Endothelial cell of umbilical vein (primary cell): Measurements from ENCODE around the gene SLC8A2.

Experiments used
- EZH2 ChIP-seq: IDR thresholded peaks from 2 replicates; pipeline ENCODE4 v1.6.1; 2012; ENCODE audit warnings: borderline replicate concordance, low read depth, mild to moderate bottlenecking, moderate library complexity, low read length, inconsistent platforms; ENCODE audit not compliant: severe bottlenecking
- MYC ChIP-seq: IDR thresholded peaks from one replicate; pipeline ENCODE4 v1.6.1; 2011; ENCODE audit warnings: mild to moderate bottlenecking, low read depth, low read length
- POLR2AphosphoS5 ChIP-seq: IDR thresholded peaks from 2 replicates; pipeline ENCODE4 v1.6.1; 2012; ENCODE audit warnings: low read depth, mild to moderate bottlenecking, control low read depth, low read length, moderate library complexity; ENCODE audit not compliant: insufficient read depth
- TF ChIP-seq, protein P1 (sequence below), 2 donors: IDR thresholded peaks; 1 replicate in 1 of 2; 2 replicates in 1 of 2; pipeline ENCODE4 v1.5.1; 2011; ENCODE audit warnings: low read length in 2 of 2, mild to moderate bottlenecking in 2 of 2, moderate library complexity in 2 of 2, control low read depth in 1 of 2, inconsistent platforms in 1 of 2, low read depth in 1 of 2; ENCODE audit not compliant: insufficient read depth in 1 of 2; ENCODE audit errors: extremely low read depth in 1 of 2

DNA sequence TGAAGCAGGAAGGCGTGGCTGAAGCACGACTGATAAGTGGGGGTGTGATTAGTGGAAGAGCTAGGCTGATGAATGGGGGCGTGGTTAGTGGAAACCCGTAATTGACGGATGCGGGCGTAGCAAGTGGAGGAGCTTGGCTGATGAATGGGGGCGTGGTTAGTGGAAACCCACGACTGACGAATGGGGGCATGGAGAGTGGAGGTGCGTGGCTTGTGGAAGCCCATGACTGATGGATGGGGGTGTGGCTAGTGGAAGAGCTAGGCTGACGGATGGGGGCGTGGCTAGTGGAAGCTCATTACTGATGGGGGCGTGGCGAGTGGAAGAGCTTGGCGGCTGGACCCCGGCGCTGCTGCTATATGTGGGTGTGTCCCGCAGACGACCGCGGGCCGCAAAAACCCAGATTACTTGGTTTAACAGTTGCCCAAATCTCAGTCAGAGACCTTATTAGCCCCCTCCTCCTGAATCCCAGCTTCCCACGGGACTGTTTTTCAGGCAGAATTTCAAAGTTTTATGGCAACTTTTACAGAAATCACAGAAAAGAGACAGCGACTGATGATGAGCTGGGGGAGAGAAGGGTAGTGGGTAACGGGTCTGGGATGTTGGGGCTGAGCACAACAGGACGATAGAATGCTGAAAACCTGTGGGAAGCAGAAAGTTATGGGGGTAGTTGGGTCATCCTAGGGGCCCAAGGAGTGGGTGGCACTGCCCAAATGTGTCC, 43.4 kb downstream of the SLC8A2 start:
- TF ChIP-seq, protein P1, sequence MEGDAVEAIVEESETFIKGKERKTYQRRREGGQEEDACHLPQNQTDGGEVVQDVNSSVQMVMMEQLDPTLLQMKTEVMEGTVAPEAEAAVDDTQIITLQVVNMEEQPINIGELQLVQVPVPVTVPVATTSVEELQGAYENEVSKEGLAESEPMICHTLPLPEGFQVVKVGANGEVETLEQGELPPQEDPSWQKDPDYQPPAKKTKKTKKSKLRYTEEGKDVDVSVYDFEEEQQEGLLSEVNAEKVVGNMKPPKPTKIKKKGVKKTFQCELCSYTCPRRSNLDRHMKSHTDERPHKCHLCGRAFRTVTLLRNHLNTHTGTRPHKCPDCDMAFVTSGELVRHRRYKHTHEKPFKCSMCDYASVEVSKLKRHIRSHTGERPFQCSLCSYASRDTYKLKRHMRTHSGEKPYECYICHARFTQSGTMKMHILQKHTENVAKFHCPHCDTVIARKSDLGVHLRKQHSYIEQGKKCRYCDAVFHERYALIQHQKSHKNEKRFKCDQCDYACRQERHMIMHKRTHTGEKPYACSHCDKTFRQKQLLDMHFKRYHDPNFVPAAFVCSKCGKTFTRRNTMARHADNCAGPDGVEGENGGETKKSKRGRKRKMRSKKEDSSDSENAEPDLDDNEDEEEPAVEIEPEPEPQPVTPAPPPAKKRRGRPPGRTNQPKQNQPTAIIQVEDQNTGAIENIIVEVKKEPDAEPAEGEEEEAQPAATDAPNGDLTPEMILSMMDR (IDR thresholded peaks at IDR 0.05; ENCODE audit: extremely low read depth in 1 of 2, insufficient read depth in 1 of 2, low read depth in 1 of 2, low read length in 2 of 2) = no peak
- TF ChIP-seq EZH2 (no peak), MYC (no peak), POLR2AphosphoS5 (no peak)
